ENCODE results near the gene PPP2R3B.

PPP2R3B gene

GRCh38 chrX:361231-362145 lies 25.2 kb downstream of the PPP2R3B start:
- no peak for TF ChIP-seq CTCF (IDR thresholded peaks at IDR 0.05; ENCODE audit: low read depth, low read length)
- no peak for DNase-seq (ENCODE audit: extremely low read depth, low read depth)

GRCh38 chrX:360496-361150 lies 26.1 kb downstream of the PPP2R3B start:
- TF ChIP-seq CTCF (IDR thresholded peaks at IDR 0.05; ENCODE audit: low read depth, low read length), result no peak
- DNase-seq (ENCODE audit: extremely low read depth, low read depth), result no peak

GRCh38 chrX:358651-359143 lies 28.0 kb downstream of the PPP2R3B start:
- no peak for DNase-seq (ENCODE audit: extremely low read depth, low read depth)
- TF ChIP-seq CTCF (IDR thresholded peaks at IDR 0.05; ENCODE audit: low read depth, low read length), result no peak

GRCh38 chrX:357693-358471 lies 28.8 kb downstream of the PPP2R3B start:
- no peak for DNase-seq (ENCODE audit: extremely low read depth, low read depth)
- TF ChIP-seq CTCF (IDR thresholded peaks at IDR 0.05; ENCODE audit: low read depth, low read length), result no peak

- TF ChIP-seq CTCF (IDR thresholded peaks at IDR 0.05; ENCODE audit: low read depth, low read length), result no peak
- DNase-seq (ENCODE audit: extremely low read depth, low read depth), result no peak
Observed at GRCh38 chrX:357035-357692, 29.5 kb downstream of the PPP2R3B start.

- no peak for DNase-seq (ENCODE audit: extremely low read depth, low read depth)
- TF ChIP-seq CTCF (IDR thresholded peaks at IDR 0.05; ENCODE audit: low read depth, low read length), result no peak
Observed at GRCh38 chrX:356385-357034, 30.2 kb downstream of the PPP2R3B start.

Measured in AG09319 (cell line).